ENCODE data around the gene TBC1D4. TPM values are rescaled to one million over a fixed set of nuclear protein-coding genes. Genes with fewer than 3 reads are reported as not detected.
A peak's percentile ranks its signal among the peaks of the same experiment; 100 is the strongest.
"Not testable (repeated sequence)": the region's sequence is repeated elsewhere in the genome, so short reads cannot be mapped to it uniquely, and the experiment has no call there.

TBC1D4 gene
- total RNA-seq, 1 experiment from 2014 or later: 15.5 TPM

DNA sequence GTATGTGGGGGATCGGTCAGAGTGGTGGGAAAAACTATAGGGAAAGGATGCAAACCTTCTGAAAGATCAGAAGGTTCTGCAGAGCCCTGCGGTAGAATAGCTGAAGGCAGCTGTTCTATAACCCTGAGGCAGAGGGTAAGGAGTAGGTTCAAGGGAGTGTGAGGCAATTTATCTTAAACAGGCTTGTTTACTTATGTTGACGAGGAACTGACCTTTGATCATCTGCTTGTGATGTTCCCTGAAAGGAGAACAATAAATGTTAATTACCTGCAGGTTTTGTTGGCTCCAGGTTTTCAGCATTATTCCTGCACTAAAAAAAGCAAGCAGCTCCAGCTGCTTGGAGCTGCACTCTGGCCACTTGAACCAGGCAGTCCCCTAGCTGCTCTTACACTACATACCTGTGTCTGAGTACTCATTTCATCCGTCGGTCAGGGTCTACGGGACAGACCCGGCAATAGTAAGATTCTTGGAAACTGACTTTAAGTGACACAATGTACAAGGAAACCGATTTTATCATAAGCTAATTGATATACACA is 202.1 kb downstream of the TBC1D4 start:
- Histone ChIP-seq H3K36me3 (replicated peaks; ENCODE audit: control insufficient read depth, insufficient read depth, low read length) (no peaks in the 10 kb centered on the region), H3K27me3 (ENCODE audit: control insufficient read depth, insufficient read depth, low read length) (no peaks in the 10 kb centered on the region), H3K4me3 (ENCODE audit: insufficient read depth, low read depth, low read length) (no peak overlapping the region)
- no peak for DNase-seq

DNA sequence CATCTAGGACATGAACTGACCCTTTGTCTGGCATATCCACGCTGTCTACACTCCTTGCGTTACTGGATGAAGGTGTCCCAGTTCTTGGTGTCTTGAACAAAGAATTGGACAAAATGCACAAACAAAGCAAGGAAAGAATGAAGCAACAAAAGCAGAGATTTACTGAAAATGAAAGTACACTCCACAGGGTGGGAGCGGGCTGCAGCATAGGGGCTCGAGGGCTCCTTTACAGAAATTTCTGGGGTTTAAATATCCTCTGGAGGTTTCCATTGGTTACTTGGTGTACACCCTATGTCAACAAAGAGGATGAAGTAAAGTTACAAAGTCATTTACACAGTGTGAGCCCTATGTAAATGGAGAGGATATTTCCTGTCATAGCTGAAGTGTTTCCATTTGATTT is 208.3 kb downstream of the TBC1D4 start:
- H3K36me3 ChIP-seq (replicated peaks; ENCODE audit: control insufficient read depth, insufficient read depth, low read length); H3K4me3 ChIP-seq (ENCODE audit: insufficient read depth, low read depth, low read length); H3K27me3 ChIP-seq (ENCODE audit: control insufficient read depth, insufficient read depth, low read length); DNase-seq: not testable (repeated sequence)

DNA sequence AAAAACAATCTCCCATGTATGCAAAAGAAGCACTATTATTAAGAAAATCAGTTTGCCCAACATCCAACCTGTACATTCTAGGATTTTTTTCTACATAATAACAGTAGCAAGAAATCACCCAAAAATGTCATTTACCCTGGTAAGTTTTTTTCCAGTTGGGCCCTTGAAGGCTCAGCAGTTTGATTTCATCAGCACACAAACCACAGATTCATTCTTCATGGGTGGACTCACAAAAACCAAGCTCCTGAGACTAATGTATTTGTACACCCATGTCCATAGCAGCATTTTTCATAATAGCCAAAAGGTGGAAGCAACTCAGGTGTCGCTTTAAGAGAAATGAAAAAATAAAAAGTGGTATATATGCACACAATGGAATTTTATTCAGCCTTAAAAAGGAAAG is 210.1 kb downstream of the TBC1D4 start:
- no peaks in the 10 kb centered on the region for H3K27me3 ChIP-seq (ENCODE audit: control insufficient read depth, insufficient read depth, low read length)
- no peak overlapping the region for H3K4me3 ChIP-seq (ENCODE audit: insufficient read depth, low read depth, low read length)
- DNase-seq: no peak
- no peaks in the 10 kb centered on the region for H3K36me3 ChIP-seq (replicated peaks; ENCODE audit: control insufficient read depth, insufficient read depth, low read length)

DNA sequence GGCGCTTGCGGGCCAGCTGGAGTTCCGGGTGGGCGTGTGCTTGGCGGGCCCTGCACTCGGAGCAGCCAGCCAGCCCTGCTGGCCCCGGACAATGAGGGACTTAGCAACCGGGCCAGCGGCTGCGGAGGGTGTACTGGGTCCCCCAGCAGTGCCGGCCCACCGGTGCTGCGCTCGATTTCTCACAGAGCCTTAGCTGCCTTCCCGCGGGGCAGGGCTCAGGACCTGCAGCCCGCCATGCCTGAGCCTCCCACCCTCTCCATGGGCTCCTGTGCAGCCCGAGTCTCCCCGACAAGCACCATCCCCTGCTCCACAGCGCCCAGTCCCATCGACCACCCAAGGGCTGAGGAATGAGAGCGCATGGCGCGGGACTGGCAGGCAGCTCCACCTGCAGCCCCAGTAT is 213.5 kb downstream of the TBC1D4 start:
- H3K27me3 ChIP-seq (ENCODE audit: control insufficient read depth, insufficient read depth, low read length); DNase-seq; H3K4me3 ChIP-seq (ENCODE audit: insufficient read depth, low read depth, low read length); H3K36me3 ChIP-seq (replicated peaks; ENCODE audit: control insufficient read depth, insufficient read depth, low read length): not testable (repeated sequence)

DNA sequence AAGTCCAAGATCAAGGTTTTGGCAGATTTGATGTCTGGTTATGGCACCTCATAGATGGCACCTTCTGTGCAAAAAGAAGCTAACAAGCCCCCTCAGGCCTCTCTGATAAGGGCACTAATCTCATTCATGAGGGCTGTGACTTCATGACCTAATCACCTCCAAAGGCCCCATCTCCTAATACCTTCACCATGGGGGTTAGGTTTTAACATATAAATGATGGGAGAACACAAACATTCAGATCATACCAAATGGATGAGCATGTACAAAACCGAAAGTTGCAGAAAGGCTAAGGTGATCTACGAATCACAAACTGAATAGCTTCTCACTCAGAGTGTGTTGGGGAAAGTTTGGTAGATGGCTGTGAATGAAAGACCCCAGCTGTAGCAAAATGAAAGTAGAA is 217.4 kb downstream of the TBC1D4 start:
- Histone ChIP-seq H3K36me3 (replicated peaks; ENCODE audit: control insufficient read depth, insufficient read depth, low read length) (no peaks in the 10 kb centered on the region), H3K4me3 (ENCODE audit: insufficient read depth, low read depth, low read length) (no peak overlapping the region), H3K27me3 (ENCODE audit: control insufficient read depth, insufficient read depth, low read length) (no peaks in the 10 kb centered on the region)
- peak; percentile 7 for DNase-seq

DNA sequence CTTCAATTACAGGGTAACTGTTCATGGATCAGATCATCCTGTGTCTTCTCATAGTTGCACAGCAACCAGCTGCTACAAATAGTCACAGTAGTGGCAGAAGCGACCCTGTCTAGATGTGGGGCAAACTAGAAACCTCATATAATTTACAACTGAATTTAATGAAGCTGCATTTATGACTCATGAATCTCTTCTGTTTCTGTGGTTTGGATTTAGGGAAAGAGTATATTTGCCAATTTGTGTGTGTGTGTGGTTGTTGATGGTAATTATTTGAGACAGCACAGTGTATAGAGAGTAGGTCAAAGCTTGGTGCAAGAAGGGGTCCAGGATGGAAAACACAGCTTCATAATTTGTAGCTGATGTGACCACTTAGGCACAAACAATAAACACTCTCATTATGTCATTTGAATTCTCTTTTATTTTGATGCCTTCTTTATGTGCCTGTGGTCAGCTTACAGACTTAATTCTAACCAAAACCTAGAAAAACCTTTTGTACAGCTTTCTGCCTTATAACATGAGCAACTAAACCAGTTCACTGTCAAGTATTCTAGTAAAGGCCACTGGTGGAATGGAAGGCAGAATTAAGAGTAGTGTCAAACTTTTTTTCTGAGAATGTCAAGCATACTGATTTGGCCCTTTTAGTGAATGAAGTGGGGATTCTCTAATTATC is 218.1 kb downstream of the TBC1D4 start:
- Histone ChIP-seq H3K27me3 (ENCODE audit: control insufficient read depth, insufficient read depth, low read length) (no peaks in the 10 kb centered on the region), H3K4me3 (ENCODE audit: insufficient read depth, low read depth, low read length) (no peak overlapping the region), H3K36me3 (replicated peaks; ENCODE audit: control insufficient read depth, insufficient read depth, low read length) (no peaks in the 10 kb centered on the region)
- no peak for DNase-seq

DNA sequence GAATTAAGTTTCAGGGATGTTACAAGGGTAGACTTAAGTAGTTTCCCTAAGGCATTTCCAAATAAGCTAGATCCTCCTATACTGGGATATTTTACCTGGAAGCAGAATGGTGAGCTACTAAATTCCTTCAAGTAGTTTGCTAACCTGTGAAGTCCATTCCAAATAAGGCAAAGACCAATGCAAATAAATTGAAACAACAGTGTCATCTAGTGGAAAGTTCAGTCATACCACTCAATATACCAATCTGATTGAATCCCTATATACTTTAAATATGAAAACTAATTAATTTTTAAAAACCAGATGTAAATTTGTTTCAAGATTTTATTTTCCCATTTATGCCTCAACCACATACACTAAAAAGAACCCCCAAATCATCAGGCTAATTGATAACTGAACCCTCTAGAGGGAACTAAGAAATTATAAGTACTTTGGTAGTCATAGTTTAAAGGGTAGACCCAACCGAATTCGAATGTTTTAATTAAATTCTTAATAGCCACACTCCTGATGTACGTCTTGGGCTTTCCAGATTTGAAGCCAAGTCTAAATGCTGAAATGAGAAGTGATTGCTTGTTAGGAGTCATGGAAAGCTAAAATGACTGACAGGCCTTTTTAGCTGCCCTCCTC is 223.7 kb downstream of the TBC1D4 start:
- no peak overlapping the region for H3K4me3 ChIP-seq (ENCODE audit: insufficient read depth, low read depth, low read length)
- DNase-seq: peak; percentile 17
- no peaks in the 10 kb centered on the region for H3K36me3 ChIP-seq (replicated peaks; ENCODE audit: control insufficient read depth, insufficient read depth, low read length)
- H3K27me3 ChIP-seq (ENCODE audit: control insufficient read depth, insufficient read depth, low read length): no peaks in the 10 kb centered on the region

DNA sequence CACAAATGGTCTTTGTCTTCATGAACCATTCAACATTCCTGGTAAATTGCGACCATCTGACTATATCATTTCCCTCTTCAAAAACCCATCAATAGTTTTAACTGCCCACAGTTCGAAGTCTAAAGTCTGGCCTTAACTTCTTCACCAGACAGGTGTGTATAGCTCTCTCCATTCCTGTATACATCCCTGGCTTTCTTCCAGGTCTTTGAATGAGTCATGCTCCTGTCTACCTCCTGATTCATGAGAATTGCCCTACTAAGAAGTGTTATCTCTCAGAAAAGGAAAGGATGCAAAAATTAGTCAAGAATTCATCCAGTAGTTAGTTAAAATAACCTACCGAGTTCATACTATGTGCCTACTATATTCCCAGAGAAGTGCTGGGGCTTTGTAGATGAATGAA is 225.0 kb downstream of the TBC1D4 start:
- Histone ChIP-seq H3K36me3 (replicated peaks; ENCODE audit: control insufficient read depth, insufficient read depth, low read length) (no peaks in the 10 kb centered on the region), H3K4me3 (ENCODE audit: insufficient read depth, low read depth, low read length) (no peak overlapping the region), H3K27me3 (ENCODE audit: control insufficient read depth, insufficient read depth, low read length) (no peaks in the 10 kb centered on the region)
- no peak for DNase-seq

DNA sequence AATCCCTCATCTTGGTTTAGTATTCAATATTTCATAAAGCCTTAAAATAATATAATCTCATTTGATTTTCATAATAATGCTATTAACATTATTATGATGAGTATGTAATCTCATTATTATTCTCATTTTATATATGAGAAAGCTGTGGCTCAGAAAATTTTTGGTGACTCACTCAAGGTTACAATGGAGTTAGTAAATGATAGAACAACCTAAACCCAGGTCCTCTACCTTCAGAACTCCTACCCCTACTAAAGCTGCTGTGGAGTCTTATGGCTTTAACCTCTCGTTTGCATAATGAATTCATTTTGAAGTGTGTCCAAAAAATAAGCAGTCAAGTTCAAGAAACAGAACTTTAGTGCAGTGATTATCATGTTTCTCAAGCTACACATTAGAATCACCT is 226.3 kb downstream of the TBC1D4 start:
- Histone ChIP-seq H3K27me3 (ENCODE audit: control insufficient read depth, insufficient read depth, low read length) (no peaks in the 10 kb centered on the region), H3K4me3 (ENCODE audit: insufficient read depth, low read depth, low read length) (no peak overlapping the region), H3K36me3 (replicated peaks; ENCODE audit: control insufficient read depth, insufficient read depth, low read length) (no peaks in the 10 kb centered on the region)
- no peak for DNase-seq

DNA sequence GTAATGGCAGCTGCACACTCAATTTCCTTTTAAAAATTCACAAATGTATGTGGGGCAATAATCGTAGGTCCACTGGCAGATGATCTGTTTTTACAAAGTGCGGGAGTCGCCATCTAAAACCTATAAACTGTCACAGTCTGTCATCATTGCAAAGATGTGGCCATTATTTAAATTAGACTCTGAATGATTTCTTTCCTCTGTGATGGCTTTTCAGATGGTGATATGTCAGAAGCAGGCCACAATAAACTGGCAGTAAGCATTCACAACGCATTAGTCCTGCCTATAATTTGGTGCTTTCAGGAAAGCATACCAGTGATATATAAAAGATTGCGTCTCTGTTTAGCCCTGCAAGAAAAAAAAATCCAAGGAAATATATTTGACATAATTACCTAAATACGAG is 226.8 kb downstream of the TBC1D4 start:
- Histone ChIP-seq H3K27me3 (ENCODE audit: control insufficient read depth, insufficient read depth, low read length) (no peaks in the 10 kb centered on the region), H3K36me3 (replicated peaks; ENCODE audit: control insufficient read depth, insufficient read depth, low read length) (no peaks in the 10 kb centered on the region), H3K4me3 (ENCODE audit: insufficient read depth, low read depth, low read length) (no peak overlapping the region)
- DNase-seq: no peak

DNA sequence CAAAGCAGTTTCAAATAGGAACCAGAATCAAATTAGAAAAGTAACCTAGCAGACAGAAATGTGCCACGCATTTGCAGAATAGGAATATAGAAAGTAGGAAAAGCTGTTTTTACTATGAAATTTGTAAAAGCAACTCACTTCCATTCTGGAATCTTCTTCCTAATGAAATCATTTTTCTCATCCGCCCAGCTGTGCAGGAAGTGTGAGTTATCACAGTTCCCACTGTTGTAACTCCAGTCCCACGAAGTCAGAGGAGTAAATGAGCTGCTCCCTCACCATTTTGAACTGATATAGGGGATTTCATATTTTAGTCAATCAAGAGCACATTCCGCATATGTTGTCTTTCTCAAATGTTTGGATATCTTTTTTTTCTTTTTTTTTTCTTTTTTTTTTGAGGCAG is 230.8 kb downstream of the TBC1D4 start:
- Histone ChIP-seq H3K27me3 (ENCODE audit: control insufficient read depth, insufficient read depth, low read length) (no peaks in the 10 kb centered on the region), H3K4me3 (ENCODE audit: insufficient read depth, low read depth, low read length) (no peak overlapping the region), H3K36me3 (replicated peaks; ENCODE audit: control insufficient read depth, insufficient read depth, low read length) (no peaks in the 10 kb centered on the region; the same call in 1 of the 2 replicates)
- no peak for DNase-seq

DNA sequence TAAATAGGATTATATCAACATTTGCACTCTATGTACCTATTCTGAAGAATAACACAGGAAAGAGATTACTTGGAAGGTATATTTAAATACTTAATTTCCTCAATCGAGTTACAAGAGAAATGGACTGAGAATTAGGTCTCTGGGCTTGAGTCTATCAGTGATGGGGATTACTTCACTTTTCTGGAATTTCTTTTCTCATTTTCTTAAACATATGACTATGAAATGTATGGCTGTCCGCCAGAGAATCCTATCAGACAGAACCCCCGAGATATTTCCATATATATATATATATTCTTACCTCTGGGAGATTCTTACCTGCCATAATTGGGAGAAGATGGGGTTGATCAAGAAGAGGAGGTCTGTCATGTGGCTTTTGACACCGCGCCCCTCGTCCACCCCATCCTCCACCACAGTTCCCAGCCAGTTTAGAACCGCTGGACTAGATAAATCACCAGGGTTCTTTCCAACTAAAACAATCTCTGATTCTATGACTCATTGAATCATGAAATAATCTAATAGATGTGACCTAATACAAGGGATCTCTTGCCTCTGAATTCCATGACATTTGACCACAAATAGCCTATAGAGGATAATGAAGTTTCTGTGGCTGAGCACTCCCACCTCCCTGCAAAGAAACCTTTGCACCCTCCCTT is 231.3 kb downstream of the TBC1D4 start:
- no peaks in the 10 kb centered on the region for H3K27me3 ChIP-seq (ENCODE audit: control insufficient read depth, insufficient read depth, low read length)
- H3K36me3 ChIP-seq (replicated peaks; ENCODE audit: control insufficient read depth, insufficient read depth, low read length): no peaks in the 10 kb centered on the region; the same call in 1 of the 2 replicates
- no peak for DNase-seq
- no peak overlapping the region for H3K4me3 ChIP-seq (ENCODE audit: insufficient read depth, low read depth, low read length)

DNA sequence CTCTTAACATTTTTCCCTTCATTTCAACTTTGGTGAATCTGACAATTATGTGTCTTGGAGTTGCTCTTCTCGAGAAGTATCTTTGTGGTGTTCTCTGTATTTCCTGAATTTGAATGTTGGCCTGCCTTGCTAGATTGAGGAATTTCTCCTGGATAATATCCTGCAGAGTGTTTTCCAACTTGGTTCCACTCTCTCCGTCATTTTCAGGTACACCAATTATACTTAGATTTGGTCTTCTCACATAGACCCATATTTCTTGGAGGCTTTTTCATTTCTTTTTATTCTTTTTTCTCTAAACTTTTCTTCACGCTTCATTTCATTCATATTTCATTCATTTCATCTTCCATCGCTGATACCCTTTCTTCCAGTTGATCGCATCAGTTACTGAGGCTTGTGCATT is 236.4 kb downstream of the TBC1D4 start:
- H3K36me3 ChIP-seq (replicated peaks; ENCODE audit: control insufficient read depth, insufficient read depth, low read length); DNase-seq; H3K4me3 ChIP-seq (ENCODE audit: insufficient read depth, low read depth, low read length); H3K27me3 ChIP-seq (ENCODE audit: control insufficient read depth, insufficient read depth, low read length): not testable (repeated sequence)

DNA sequence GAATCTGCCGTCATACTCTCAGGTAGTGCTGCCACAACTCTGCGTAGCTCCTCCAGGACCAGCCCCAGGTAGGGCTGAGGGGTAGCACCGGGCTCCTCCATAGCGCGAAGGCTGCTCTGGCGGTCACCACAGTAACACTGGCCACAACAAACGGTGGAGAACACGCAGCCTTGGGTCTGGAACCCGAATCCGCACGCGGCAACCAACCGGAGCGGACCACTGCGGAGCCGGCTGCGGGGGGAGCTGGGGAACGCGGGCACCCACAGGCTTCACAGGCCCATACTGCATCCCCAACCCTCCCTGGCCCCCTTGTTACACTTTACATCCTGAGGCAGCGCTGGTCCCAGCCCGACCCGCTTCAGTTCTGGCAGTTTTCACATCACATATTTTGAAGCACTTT is 241.7 kb downstream of the TBC1D4 start:
- not testable (repeated sequence) for H3K4me3 ChIP-seq (ENCODE audit: insufficient read depth, low read depth, low read length); H3K27me3 ChIP-seq (ENCODE audit: control insufficient read depth, insufficient read depth, low read length); H3K36me3 ChIP-seq (replicated peaks; ENCODE audit: control insufficient read depth, insufficient read depth, low read length); DNase-seq

DNA sequence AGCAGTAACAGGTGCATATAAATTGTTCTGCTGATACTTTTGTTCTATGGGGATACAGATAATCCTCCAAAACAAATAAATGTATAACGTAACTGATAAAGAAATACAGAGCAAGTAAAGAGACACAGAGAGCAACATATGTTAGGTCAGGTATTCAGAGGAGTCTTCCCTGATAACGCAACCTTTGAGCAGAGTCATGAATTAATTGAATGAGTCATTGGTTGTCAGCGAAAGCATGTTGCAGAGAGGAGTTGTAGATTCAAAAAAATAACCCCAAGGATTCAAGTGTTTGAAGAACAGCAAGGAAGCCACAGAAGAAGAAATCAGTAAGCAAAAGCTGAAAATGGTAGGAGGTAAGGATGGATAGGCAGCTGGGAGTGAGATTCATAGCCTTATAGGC is 245.2 kb downstream of the TBC1D4 start:
- H3K4me3 ChIP-seq (ENCODE audit: insufficient read depth, low read depth, low read length): no peak overlapping the region
- H3K27me3 ChIP-seq (ENCODE audit: control insufficient read depth, insufficient read depth, low read length): no peaks in the 10 kb centered on the region
- DNase-seq: no peak
- no peaks in the 10 kb centered on the region for H3K36me3 ChIP-seq (replicated peaks; ENCODE audit: control insufficient read depth, insufficient read depth, low read length)

Measured in H7 (cell line).